Measurements from ENCODE around the gene FHIT.

DNA sequence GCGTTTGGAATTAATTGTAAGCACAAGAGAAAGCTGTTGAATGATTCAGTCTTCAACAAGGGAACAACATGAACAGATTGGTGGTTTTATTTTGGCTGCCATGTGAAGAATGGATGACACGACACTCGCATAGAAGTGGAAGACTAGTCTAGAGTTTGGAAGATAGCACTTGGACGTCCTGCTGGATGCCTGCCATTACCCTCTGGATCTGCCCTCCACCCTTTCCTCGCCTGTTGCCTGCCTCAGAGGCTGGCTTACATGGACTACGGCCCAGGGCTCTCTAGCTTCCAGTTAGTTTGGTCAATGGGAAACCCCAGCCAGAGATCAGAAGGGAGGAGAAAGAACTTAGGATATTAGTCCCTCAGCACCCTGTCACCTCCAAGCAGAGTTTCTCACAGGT, 493.5 kb downstream of the FHIT start:
- TF ChIP-seq, protein P1, sequence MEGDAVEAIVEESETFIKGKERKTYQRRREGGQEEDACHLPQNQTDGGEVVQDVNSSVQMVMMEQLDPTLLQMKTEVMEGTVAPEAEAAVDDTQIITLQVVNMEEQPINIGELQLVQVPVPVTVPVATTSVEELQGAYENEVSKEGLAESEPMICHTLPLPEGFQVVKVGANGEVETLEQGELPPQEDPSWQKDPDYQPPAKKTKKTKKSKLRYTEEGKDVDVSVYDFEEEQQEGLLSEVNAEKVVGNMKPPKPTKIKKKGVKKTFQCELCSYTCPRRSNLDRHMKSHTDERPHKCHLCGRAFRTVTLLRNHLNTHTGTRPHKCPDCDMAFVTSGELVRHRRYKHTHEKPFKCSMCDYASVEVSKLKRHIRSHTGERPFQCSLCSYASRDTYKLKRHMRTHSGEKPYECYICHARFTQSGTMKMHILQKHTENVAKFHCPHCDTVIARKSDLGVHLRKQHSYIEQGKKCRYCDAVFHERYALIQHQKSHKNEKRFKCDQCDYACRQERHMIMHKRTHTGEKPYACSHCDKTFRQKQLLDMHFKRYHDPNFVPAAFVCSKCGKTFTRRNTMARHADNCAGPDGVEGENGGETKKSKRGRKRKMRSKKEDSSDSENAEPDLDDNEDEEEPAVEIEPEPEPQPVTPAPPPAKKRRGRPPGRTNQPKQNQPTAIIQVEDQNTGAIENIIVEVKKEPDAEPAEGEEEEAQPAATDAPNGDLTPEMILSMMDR (IDR thresholded peaks at IDR 0.05), result no peak
- no peak for TF ChIP-seq POLR2A (IDR thresholded peaks at IDR 0.05)
